ENCODE measurements around the gene C1QTNF1. TPM values are rescaled to one million over a fixed set of nuclear protein-coding genes. Genes with fewer than 3 reads are reported as not detected.
A peak's percentile ranks its signal among the peaks of the same experiment; 100 is the strongest.

Gene C1QTNF1
- polyA plus RNA-seq, 1 donor (not counting 4 experiments of a cell fraction or from before 2014, with no cell fraction given), result 6.6 TPM

- no peaks in the 10 kb centered on the region for H3K9me1 ChIP-seq (ENCODE audit: control insufficient read depth, extremely low read depth, insufficient read depth, low read length)
- H4K20me1 ChIP-seq (ENCODE audit: control insufficient read depth, extremely low read depth, insufficient read depth, low read length), result no peaks in the 10 kb centered on the region
- no peak overlapping the region for H2AFZ ChIP-seq (ENCODE audit: control insufficient read depth, low read length)
- no peaks in the 10 kb centered on the region for H3K36me3 ChIP-seq (ENCODE audit: control insufficient read depth in 2 of 2, extremely low read depth in 1 of 2, insufficient read depth in 2 of 2, low read length in 2 of 2)
- no peaks in the 10 kb centered on the region for H3K9me3 ChIP-seq (ENCODE audit: control insufficient read depth, low read depth, low read length)
- H3K27ac ChIP-seq (ENCODE audit: control insufficient read depth, insufficient read depth, low read length), result no peak overlapping the region
- H3K79me2 ChIP-seq (ENCODE audit: control insufficient read depth, insufficient read depth, low read length), result no peaks in the 10 kb centered on the region
- FAIRE-seq (no peak), DNase-seq (ENCODE audit: low read depth, low spot score) (no peak)
- H3K4me1 ChIP-seq (ENCODE audit: control insufficient read depth, extremely low read depth, insufficient read depth, low read length), result peaks cover 10% of the 10 kb centered on the region
- H3K27me3 ChIP-seq (ENCODE audit: control insufficient read depth, extremely low read depth, insufficient read depth, low read length), result peaks cover 4% of the 10 kb centered on the region
- no peak for TF ChIP-seq EZH2 (IDR thresholded peaks at IDR 0.05; ENCODE audit: low read length)
- TF ChIP-seq CTCF (optimal IDR thresholded peaks at IDR 0.05 in 1 of 3, IDR thresholded peaks at IDR 0.05 in 1 of 3, conservative IDR thresholded peaks at IDR 0.05 in 1 of 3; ENCODE audit: extremely low read depth in 1 of 3, insufficient read depth in 2 of 3, low read length in 3 of 3), result peak in 1 of 3 experiments; percentile 24
- dilution Hi-C loops (cut with MboI; ENCODE audit: extremely low pct_ligation_motif_present, low sequenced_read_pairs), result loop anchor here (25.0 kb wide), 1 partner anchor 342 kb away; no protein-coding TSS in a partner anchor
- H3K4me2 ChIP-seq (ENCODE audit: control insufficient read depth, extremely low read depth, insufficient read depth, low read depth, low read length), result no peak overlapping the region
- H3K4me3 ChIP-seq (ENCODE audit: control insufficient read depth in 2 of 3, extremely low read depth in 1 of 3, insufficient read depth in 2 of 3, low read depth in 1 of 3, low read length in 3 of 3), result no peak overlapping the region
- H3K9ac ChIP-seq (ENCODE audit: control insufficient read depth, extremely low read depth, insufficient read depth, low read length), result no peak overlapping the region
These were observed 21.2 kb downstream of the C1QTNF1 start for GRCh38 chr17:79045001-79045729.

GRCh38 chr17:79045842-79046196 lies 21.9 kb downstream of the C1QTNF1 start:
- no peak for TF ChIP-seq EZH2 (IDR thresholded peaks at IDR 0.05; ENCODE audit: low read length)
- TF ChIP-seq CTCF (optimal IDR thresholded peaks at IDR 0.05 in 1 of 3, IDR thresholded peaks at IDR 0.05 in 1 of 3, conservative IDR thresholded peaks at IDR 0.05 in 1 of 3; ENCODE audit: extremely low read depth in 1 of 3, insufficient read depth in 2 of 3, low read length in 3 of 3), result peak; percentile 89 to 96 (median 94)
- dilution Hi-C loops (cut with MboI; ENCODE audit: extremely low pct_ligation_motif_present, low sequenced_read_pairs), result loop anchor here (25.0 kb wide), 1 partner anchor 341 kb away; no protein-coding TSS in a partner anchor
- no peaks in the 10 kb centered on the region for H4K20me1 ChIP-seq (ENCODE audit: control insufficient read depth, extremely low read depth, insufficient read depth, low read length)
- DNase-seq (ENCODE audit: low read depth, low spot score) (no peak), FAIRE-seq (peak; percentile 70)
- no peaks in the 10 kb centered on the region for H3K9me3 ChIP-seq (ENCODE audit: control insufficient read depth, low read depth, low read length)
- H3K36me3 ChIP-seq (ENCODE audit: control insufficient read depth in 2 of 2, extremely low read depth in 1 of 2, insufficient read depth in 2 of 2, low read length in 2 of 2), result no peaks in the 10 kb centered on the region
- H3K4me2 ChIP-seq (ENCODE audit: control insufficient read depth, extremely low read depth, insufficient read depth, low read depth, low read length), result no peak overlapping the region
- H3K27ac ChIP-seq (ENCODE audit: control insufficient read depth, insufficient read depth, low read length), result no peak overlapping the region
- no peak overlapping the region for H3K4me3 ChIP-seq (ENCODE audit: control insufficient read depth in 2 of 3, extremely low read depth in 1 of 3, insufficient read depth in 2 of 3, low read depth in 1 of 3, low read length in 3 of 3)
- H3K79me2 ChIP-seq (ENCODE audit: control insufficient read depth, insufficient read depth, low read length), result no peaks in the 10 kb centered on the region
- H3K4me1 ChIP-seq (ENCODE audit: control insufficient read depth, extremely low read depth, insufficient read depth, low read length), result peaks cover 10% of the 10 kb centered on the region
- H3K9me1 ChIP-seq (ENCODE audit: control insufficient read depth, extremely low read depth, insufficient read depth, low read length), result no peaks in the 10 kb centered on the region
- H3K9ac ChIP-seq (ENCODE audit: control insufficient read depth, extremely low read depth, insufficient read depth, low read length), result no peak overlapping the region
- H2AFZ ChIP-seq (ENCODE audit: control insufficient read depth, low read length), result no peak overlapping the region
- H3K27me3 ChIP-seq (ENCODE audit: control insufficient read depth, extremely low read depth, insufficient read depth, low read length), result peaks cover 4% of the 10 kb centered on the region
